NCI-H1694 (cell line): ENCODE results near the gene NUDT14.

Experiments used
- DNase-seq: peaks from one replicate; lab custom pipeline; 2025; lab: John Stamatoyannopoulos, UW

Gene NUDT14

DNA sequence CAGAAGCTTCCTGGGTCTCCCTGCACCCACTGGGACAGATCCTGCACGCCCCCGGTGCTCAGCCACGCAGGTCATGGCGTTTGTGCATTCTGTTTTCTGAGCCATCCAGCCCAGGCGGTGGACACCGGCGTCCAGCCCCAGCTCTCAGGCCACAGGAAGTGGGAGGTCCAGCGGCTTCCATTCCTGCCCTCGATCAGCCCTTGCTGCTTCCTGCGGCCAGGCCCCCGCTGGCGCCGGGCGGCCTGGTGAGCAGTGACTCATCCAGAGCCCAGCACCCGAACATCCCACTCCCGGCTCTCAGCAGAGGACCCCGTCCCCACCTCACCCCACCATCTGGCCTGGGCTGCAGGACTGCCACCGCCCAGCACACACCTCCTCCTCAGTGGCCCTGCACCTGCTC is 18.0 kb upstream of the NUDT14 start:
- no peak for DNase-seq

- DNase-seq, result no peak
These were observed 17.5 kb upstream of the NUDT14 start for GRCh38 chr14:105198588-105198987.

DNA sequence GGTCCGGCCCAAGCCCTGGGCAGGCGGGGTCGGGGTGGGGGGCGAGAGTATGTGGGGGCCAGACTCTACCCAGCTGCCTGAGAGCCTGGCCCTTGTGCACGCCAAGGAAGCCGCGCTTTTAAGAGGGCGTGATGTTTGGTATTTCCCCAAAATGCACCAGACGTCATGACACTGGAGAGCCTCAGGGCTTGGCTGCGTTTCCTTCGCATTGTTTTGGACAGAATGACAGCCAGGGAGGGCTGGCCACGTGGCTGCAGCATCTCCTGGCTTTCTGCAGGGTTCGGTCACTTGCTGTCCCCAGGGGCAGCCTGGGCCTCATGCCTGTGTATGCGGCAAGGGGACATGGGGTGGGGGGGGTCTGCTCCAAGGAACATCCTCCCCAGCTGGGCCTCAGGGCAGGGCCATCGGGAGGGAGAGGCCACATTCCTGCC is 16.1 kb upstream of the NUDT14 start:
- no peak for DNase-seq

GRCh38 chr14:105196265-105196960 is 15.3 kb upstream of the NUDT14 start:
- no peak for DNase-seq

DNA sequence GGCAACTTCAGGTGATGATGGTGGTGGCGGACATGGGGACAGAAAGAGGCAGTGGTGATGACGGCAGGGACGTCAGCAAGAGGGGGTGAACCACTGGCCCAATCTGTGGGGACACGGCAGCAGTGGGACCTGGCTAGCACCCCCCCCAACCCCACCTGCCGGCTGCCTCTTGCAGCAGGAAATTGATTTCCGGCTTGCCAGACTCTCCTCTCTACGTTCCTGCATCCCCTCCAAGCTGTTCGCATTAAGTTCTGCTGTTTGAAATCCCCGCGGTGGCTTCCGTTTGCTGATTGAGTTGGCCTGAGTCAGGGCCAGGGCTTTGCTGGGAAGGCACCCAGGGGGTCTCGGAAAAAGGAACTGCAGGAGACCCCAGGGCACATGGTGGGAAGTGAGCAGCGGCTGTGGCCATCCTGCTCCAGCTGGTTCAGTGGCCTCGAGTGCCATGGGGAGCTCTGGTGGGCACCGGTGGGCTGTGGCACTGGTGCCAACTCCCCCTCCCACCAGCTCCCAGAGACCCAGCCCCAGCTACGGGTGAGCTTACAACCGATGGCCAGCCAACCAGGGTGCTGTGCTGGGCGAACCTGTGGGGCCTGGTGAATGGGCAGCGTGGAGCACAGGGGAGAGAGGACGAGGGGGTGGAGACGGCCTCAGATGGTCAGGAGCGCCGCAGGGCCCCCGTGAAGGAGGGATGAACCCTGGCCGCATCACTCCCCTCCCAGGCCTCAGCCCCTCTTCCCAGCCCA is 14.6 kb upstream of the NUDT14 start:
- no peak for DNase-seq

- no peak for DNase-seq
These were observed 13.9 kb upstream of the NUDT14 start for GRCh38 chr14:105195051-105195450.

- DNase-seq, result peak; percentile 32
These were observed 13.0 kb upstream of the NUDT14 start for GRCh38 chr14:105193916-105194782.

- DNase-seq, result no peak
These were observed 12.0 kb upstream of the NUDT14 start for GRCh38 chr14:105192866-105193731.

DNA sequence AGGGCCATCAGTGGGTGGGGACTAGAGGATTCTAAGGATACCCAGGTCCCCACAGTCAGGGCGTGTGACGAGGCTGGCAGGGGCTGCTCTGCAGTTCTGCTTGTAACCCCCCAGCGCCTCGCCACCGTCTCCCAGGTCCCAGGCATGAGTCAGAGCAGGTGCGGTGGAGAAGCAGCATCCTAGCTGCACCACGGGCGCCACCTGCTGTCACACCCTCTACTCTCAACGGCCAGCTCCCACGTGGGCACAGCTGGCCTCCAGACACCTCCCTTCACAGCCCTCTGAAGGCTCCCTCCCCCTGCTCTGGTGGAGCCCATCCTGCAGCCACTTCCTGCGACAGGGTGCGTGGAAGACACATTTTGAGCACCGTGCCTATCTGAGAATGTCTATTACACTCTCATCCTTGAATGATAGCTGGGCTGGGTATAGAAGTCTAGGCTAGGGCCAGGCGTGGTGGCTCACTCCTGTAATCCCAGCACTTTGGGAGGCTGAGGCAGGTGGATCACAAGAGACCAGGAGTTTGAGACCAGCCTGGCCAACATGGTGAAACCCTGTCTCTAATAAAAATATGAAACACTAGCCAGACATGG is 6.9 kb upstream of the NUDT14 start:
- DNase-seq, result no peak

- no peak for DNase-seq
These were observed 6.0 kb upstream of the NUDT14 start for GRCh38 chr14:105187116-105187515.

GRCh38 chr14:105185973-105186372 is 4.9 kb upstream of the NUDT14 start:
- DNase-seq, result no peak

GRCh38 chr14:105185001-105185400 is 3.9 kb upstream of the NUDT14 start:
- no peak for DNase-seq

GRCh38 chr14:105184461-105184860 is 3.3 kb upstream of the NUDT14 start:
- no peak for DNase-seq

DNA sequence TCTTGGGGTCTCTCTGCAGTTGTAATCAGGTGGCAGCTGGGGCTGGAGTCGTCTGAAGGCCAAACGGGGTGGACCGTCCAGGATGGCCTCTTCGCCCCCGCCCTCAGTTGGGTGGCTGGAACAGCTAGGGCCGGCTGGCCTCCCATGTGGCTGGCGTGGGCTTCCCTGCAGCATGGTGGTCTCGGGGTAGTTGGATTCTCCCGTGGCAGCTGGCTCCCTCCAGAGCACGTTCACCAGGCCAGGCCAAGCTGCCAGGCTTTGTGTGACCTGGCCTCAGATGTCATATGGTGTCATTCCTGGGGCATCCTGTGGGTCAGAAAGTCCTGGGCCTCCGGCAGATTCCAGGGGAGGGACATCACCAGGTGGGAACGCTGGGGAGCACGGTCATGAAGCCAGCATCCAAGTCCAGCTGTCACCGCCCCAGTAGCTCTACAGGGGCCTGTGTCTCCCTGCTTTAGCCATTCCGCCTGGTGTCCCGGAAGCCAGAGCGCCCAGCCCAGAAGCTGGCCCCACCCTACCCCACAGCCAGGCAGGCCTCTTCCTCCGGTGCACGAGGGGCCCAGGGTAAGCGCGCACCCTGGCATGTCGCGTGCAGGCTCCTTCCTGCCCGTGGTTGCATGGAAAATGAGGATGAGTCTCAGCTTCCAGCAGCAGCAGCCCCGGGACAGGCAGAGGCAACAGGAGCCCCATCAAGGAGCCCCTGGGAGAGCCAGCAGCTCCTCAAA is 1.3 kb upstream of the NUDT14 start:
- DNase-seq, result no peak

DNA sequence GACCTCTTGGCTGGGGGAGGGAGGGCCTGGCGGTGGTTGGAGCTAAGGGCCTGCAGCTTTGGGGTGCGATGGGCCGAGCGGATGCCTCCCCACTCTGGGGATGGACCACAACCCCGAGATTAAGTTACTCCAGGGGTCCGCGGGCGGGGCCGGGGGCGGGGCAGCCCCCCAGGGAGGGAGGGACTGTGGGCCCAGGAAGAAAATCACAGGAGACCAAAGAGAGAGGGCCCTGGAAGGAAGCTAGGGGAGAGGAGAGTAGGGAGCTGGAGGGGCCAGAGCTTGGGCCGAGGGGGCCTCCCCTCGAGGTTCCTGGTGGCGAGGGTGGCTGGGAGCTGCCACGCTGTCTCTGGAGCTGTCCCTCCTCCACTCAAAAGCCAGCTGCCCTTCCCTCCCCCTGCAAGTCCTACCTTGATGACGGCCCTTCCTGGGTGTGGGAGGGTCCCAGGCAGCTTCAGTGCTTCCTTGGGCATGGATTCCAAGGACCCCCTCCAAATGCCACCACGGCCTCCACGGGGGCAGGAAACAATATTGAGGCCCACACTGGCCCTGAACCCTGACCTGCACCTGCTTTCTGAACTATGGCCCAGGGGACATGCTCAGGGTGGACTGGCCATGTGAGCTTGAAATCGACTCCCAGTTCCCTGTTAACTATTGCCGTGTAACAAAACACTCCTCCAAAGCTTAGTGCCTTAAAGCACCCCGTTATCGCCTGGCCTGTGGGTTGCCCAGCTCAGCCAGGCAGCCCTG is 610 bp upstream of the NUDT14 start:
- DNase-seq, result no peak

GRCh38 chr14:105179191-105179590 is 1.9 kb downstream of the NUDT14 start:
- no peak for DNase-seq

GRCh38 chr14:105178868-105179140 is 2.3 kb downstream of the NUDT14 start:
- DNase-seq, result no peak

GRCh38 chr14:105178069-105178867 is 2.8 kb downstream of the NUDT14 start:
- peak; percentile 37 for DNase-seq

DNA sequence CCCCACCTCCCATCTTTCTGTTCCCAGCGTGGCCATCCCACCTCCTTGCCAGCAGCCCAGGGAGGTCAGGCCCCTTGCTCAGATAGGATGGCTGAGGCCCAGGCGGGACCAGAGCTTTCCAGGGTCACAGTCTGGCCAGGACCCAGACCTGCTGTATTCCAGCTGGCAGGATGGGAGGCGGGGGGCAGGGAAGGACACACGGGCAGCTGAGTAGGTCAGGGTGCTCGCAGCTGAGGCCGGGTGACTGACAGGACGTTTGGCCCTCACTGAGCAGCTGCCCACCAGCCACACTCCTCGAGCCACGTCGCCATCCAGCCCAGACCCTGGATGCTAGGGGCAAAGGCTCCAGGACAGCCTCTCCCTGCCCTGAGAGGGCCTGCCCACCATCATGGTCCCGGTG is 4.0 kb downstream of the NUDT14 start:
- DNase-seq, result no peak
